Effector memory CD4-positive, alpha-beta T cell (primary cell): Measurements from ENCODE around the gene SMYD5.

Source experiments
- DNase-seq, 3 donors: peaks; one replicate each; pipeline ENCODE4 v3.0.0-alpha.2; 2020
- H3K27ac ChIP-seq: 2 replicates; pipeline ENCODE4 v1.7.0; 2013; ENCODE audit warnings: mild to moderate bottlenecking, low read length, moderate library complexity; ENCODE audit not compliant: insufficient read depth, poor library complexity, severe bottlenecking
- H3K27me3 ChIP-seq: replicated peaks from 2 replicates; pipeline ENCODE4 v1.7.0; 2013; ENCODE audit warnings: mild to moderate bottlenecking, low read length; ENCODE audit not compliant: insufficient read depth, control insufficient read depth, poor library complexity, severe bottlenecking
- H3K36me3 ChIP-seq: 2 replicates; pipeline ENCODE4 v1.7.0; 2013; ENCODE audit warnings: mild to moderate bottlenecking, low read length, moderate library complexity; ENCODE audit not compliant: control insufficient read depth, insufficient read depth
- H3K4me1 ChIP-seq: 2 replicates; pipeline ENCODE4 v1.7.0; 2013; ENCODE audit warnings: low read length, mild to moderate bottlenecking; ENCODE audit not compliant: control insufficient read depth, insufficient read depth, poor library complexity, severe bottlenecking
- H3K4me3 ChIP-seq: 2 replicates; pipeline ENCODE4 v1.7.0; 2013; ENCODE audit warnings: low read length, low read depth, mild to moderate bottlenecking; ENCODE audit not compliant: insufficient read depth, poor library complexity, severe bottlenecking
- H3K9me3 ChIP-seq: 2 replicates; pipeline ENCODE4 v1.7.0; 2013; ENCODE audit warnings: mild to moderate bottlenecking, low read length, moderate library complexity; ENCODE audit not compliant: control insufficient read depth

The SMYD5 gene

GRCh38 chr2:73250872-73251846 lies 37.1 kb downstream of the SMYD5 start:
- Histone ChIP-seq H3K4me3 (no peak overlapping the region), H3K27me3 (no peaks in the 10 kb centered on the region), H3K36me3 (peaks cover 81% of the 10 kb centered on the region), H3K4me1 (no peaks in the 10 kb centered on the region), H3K27ac (no peak overlapping the region), H3K9me3 (no peaks in the 10 kb centered on the region)
- DNase-seq: no peak

- H3K36me3 ChIP-seq: peaks cover 69% of the 10 kb centered on the region
- DNase-seq: no peak
These were observed 38.4 kb downstream of the SMYD5 start for GRCh38 chr2:73252238-73253027.

GRCh38 chr2:73253400-73253799 lies 39.4 kb downstream of the SMYD5 start:
- DNase-seq: no peak

More at GRCh38 chr2:73252238-73253027, 38.4 kb downstream of the SMYD5 start:
- H3K4me3 ChIP-seq: no peak overlapping the region
- no peaks in the 10 kb centered on the region for H3K4me1 ChIP-seq
- no peaks in the 10 kb centered on the region for H3K9me3 ChIP-seq
- H3K27me3 ChIP-seq: no peaks in the 10 kb centered on the region
- H3K27ac ChIP-seq: no peak overlapping the region

DNA sequence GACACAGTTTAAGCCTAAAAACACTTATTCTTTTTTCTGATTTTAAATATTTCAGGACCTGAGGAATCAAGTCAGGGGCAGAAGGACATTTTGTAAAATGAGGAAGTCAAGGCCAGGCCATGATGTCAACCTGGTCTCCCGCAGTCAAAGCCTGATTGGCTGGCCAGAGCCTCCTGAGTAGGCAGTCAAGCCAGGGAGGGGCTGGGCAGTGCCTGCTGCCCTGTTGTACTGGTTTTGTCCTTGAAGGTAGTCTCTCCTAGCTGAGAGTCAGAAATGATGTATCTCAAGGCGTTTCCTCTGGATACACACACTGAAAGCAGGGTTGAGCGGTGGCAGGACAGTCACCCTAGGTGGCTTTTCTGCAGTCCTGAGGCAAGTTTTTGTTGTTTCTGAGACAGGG lies 39.9 kb downstream of the SMYD5 start:
- H3K4me1 ChIP-seq: peaks cover 5% of the 10 kb centered on the region
- peaks cover 55% of the 10 kb centered on the region for H3K36me3 ChIP-seq
- no peak overlapping the region for H3K27ac ChIP-seq
- no peaks in the 10 kb centered on the region for H3K27me3 ChIP-seq
- DNase-seq: no peak
- H3K4me3 ChIP-seq: no peak overlapping the region
- no peaks in the 10 kb centered on the region for H3K9me3 ChIP-seq

More at GRCh38 chr2:73253400-73253799, 39.4 kb downstream of the SMYD5 start:
- Histone ChIP-seq H3K9me3 (no peaks in the 10 kb centered on the region), H3K36me3 (peaks cover 60% of the 10 kb centered on the region), H3K4me3 (no peak overlapping the region), H3K27ac (no peak overlapping the region), H3K4me1 (peaks cover 5% of the 10 kb centered on the region), H3K27me3 (no peaks in the 10 kb centered on the region)

GRCh38 chr2:73254343-73255006 lies 40.4 kb downstream of the SMYD5 start:
- Histone ChIP-seq H3K9me3 (no peaks in the 10 kb centered on the region), H3K4me1 (peaks cover 5% of the 10 kb centered on the region), H3K27me3 (no peaks in the 10 kb centered on the region), H3K4me3 (no peak overlapping the region), H3K36me3 (peaks cover 50% of the 10 kb centered on the region), H3K27ac (no peak overlapping the region)
- DNase-seq: no peak

- Histone ChIP-seq H3K27me3 (no peaks in the 10 kb centered on the region), H3K36me3 (peaks cover 43% of the 10 kb centered on the region), H3K9me3 (no peaks in the 10 kb centered on the region), H3K4me3 (no peak overlapping the region), H3K4me1 (peaks cover 5% of the 10 kb centered on the region), H3K27ac (no peak overlapping the region)
- no peak for DNase-seq
These were observed 41.1 kb downstream of the SMYD5 start for GRCh38 chr2:73255007-73255644.

DNA sequence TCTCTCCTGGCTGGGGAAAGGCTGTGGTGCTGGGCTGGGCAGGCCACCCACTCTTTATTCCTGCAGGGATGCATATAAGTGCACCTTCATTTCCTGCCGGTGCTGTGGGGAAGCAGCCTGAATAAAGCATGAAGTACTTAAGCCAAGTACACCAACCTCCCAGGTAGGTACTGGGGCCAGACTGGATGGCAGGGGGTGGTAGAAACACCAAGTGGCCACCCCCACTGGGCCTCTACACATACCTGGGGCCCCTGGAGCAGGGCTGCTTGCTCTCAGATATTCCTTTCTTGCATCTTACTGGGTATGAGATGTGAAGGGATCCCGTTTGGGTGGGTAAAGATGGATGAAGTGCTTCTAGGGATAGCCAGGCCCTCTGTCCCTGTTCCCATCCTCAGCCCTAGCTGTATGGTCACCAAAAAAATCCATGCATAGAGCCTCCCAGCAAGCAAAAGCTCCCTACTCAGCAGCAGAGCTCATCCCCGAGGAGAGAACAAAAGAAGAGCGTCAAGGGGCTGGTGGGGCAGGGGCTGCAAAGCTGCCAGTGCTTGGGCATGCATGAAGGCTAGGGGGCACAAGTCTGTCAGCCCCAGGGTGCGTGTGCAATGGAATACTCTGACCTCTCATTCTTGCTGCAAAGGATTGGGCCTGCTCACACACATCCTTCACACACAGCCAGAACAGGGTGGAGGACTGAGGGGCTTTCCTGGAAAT lies 42.0 kb downstream of the SMYD5 start:
- Histone ChIP-seq H3K27ac (no peak overlapping the region), H3K4me3 (no peak overlapping the region), H3K4me1 (peaks cover 5% of the 10 kb centered on the region), H3K27me3 (no peaks in the 10 kb centered on the region), H3K36me3 (peaks cover 34% of the 10 kb centered on the region), H3K9me3 (no peaks in the 10 kb centered on the region)
- no peak for DNase-seq

DNA sequence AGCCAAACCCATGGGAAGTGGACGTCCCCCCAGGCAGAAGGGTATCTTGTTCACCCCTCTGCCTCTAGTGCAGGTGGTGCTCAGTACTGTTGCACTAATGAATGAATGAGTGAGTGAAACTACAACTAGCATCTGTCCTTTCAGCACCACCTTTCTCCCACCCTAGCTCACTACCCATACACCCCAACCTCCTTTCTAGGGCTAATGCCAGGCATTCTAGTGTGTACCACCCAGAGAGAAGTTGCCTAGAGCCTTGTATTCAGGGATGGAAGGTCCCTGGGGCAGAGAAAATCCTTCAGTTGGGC lies 42.5 kb downstream of the SMYD5 start:
- Histone ChIP-seq H3K4me1 (peaks cover 5% of the 10 kb centered on the region), H3K9me3 (no peaks in the 10 kb centered on the region), H3K36me3 (peaks cover 30% of the 10 kb centered on the region), H3K27ac (no peak overlapping the region), H3K4me3 (no peak overlapping the region), H3K27me3 (no peaks in the 10 kb centered on the region)
- no peak for DNase-seq

DNA sequence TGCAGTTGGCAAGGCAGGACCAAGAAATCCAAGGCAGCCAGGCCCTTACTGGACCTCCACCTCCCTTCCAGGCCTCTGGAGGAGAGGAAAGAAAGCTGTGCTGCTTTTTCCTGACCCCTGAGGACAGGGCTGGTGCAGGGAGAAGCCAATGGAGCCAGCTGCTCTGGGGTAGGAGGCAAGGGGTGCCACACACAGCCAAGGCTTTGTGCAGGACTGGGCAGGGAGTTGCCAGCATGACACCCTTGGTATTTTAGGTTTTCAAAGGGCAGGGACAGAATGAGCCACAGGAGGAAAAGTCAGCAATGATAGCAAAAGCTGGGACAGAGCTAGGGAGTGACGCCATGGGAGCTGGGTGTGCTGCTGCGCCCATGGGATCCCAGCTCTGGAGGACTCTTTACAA lies 43.0 kb downstream of the SMYD5 start:
- DNase-seq: no peak
- Histone ChIP-seq H3K4me3 (no peak overlapping the region), H3K27ac (no peak overlapping the region), H3K9me3 (no peaks in the 10 kb centered on the region), H3K4me1 (peaks cover 5% of the 10 kb centered on the region), H3K27me3 (no peaks in the 10 kb centered on the region), H3K36me3 (peaks cover 25% of the 10 kb centered on the region)
